Suprapubic skin (tissue), 4 donors: Measurements from ENCODE around the gene LOXHD1.

Source experiments
- EP300 ChIP-seq: sonication (generic); formaldehyde crosslinking; IDR thresholded peaks from one replicate; pipeline ENCODE4 v1.6.1; 2017; ENCODE audit warnings: antibody characterized with exemption
- POLR2A ChIP-seq, 2 donors: fragments of 450-650 bp; IDR thresholded peaks; one replicate each; pipeline ENCODE4 v1.6.1; 2017; ENCODE audit warnings: antibody characterized with exemption in 2 of 2, mild to moderate bottlenecking in 2 of 2, moderate library complexity in 2 of 2
- POLR2AphosphoS5 ChIP-seq, 3 donors: sonication (generic); formaldehyde crosslinking; IDR thresholded peaks; one replicate each; pipeline ENCODE4 v1.6.1; 2017; ENCODE audit warnings: antibody characterized with exemption in 3 of 3
- TF ChIP-seq, protein P1 (sequence below), 2 donors: fragments of 200-600 bp in 1 of 2; fragments of 450-650 bp in 1 of 2; sonication (generic) in 1 of 2; IDR thresholded peaks; one replicate each; pipeline ENCODE4 v1.5.1; 2016 to 2019; ENCODE audit warnings: antibody characterized with exemption in 2 of 2, mild to moderate bottlenecking in 1 of 2, moderate library complexity in 1 of 2

DNA sequence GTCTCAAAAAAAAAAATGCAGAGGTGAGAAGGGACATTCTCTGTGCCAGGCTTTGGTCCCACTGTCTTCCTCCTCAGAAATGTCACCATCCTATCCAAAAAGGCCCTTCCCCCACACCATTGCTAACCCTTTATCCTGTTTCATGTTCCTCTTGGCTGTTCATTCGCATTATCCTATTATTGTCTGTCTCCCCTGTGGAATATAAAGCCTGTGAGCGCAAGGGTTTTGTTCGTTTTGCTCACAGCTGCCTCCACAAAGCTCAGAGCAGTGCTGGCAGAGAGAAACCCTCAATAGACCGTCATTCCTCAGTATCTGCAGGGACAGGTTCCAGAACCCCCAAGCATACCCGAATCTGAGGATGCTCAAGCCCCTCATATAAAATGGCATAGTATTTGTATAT lies 91.8 kb downstream of the LOXHD1 start:
- no peak for TF ChIP-seq POLR2AphosphoS5 (IDR thresholded peaks at IDR 0.05)
- TF ChIP-seq, protein P1, sequence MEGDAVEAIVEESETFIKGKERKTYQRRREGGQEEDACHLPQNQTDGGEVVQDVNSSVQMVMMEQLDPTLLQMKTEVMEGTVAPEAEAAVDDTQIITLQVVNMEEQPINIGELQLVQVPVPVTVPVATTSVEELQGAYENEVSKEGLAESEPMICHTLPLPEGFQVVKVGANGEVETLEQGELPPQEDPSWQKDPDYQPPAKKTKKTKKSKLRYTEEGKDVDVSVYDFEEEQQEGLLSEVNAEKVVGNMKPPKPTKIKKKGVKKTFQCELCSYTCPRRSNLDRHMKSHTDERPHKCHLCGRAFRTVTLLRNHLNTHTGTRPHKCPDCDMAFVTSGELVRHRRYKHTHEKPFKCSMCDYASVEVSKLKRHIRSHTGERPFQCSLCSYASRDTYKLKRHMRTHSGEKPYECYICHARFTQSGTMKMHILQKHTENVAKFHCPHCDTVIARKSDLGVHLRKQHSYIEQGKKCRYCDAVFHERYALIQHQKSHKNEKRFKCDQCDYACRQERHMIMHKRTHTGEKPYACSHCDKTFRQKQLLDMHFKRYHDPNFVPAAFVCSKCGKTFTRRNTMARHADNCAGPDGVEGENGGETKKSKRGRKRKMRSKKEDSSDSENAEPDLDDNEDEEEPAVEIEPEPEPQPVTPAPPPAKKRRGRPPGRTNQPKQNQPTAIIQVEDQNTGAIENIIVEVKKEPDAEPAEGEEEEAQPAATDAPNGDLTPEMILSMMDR (IDR thresholded peaks at IDR 0.05), result no peak
- no peak for TF ChIP-seq POLR2A (IDR thresholded peaks at IDR 0.05)
- TF ChIP-seq EP300, result no peak
